GM18508 (cell line): ENCODE results near the gene RIPOR2.
A peak's percentile ranks its signal among the peaks of the same experiment; 100 is the strongest.
"Not testable (repeated sequence)": the region's sequence is repeated elsewhere in the genome, so short reads cannot be mapped to it uniquely, and the experiment has no call there.

Source experiments
- ATAC-seq: cut with Tn5 transposase; IDR thresholded peaks from one replicate; pipeline ENCODE4 v1.9.1; 2021; ENCODE audit warnings: moderate number of reproducible peaks; ENCODE audit not compliant: insufficient read depth, unreplicated experiment

RIPOR2 gene

GRCh38 chr6:24959319-24959718 lies 23.6 kb upstream of the RIPOR2 start:
- ATAC-seq: no peak

DNA sequence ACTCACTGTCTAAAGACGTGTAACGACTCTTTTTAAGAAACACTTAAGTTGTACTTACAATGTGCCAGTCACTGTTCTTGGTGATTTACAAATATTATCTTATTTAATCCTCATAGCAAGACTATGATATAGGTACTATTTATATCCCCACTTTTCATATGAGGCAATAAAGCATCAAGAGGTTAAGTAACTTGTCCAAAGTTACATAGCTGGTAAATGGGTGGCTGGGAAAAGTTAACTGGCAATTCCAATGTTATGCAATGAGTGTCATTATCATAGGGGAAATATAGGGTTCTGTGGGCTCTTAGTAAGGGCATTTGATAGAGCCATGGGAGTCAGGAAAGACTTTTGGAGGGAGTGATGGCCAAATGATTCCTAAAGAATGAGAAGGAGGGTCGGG lies 21.4 kb upstream of the RIPOR2 start:
- no peak for ATAC-seq

DNA sequence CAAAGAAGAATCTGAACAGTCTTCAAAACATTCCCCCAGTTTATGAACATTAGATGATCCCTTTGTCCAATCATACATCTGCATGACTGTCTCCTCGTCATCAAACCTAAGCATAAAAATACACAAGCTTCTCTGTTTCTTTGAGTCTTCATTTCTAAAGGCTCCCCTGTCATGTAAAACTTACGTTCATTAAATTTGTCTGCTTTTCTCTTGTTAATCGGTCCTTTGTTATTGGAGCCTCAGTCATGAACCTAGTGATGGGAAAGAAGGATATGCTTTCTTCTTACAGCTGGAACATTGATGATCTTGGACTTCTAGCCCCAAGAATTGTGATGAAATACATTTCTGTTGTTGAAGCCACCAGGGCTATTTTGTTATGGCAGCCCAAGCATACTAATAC lies 18.0 kb upstream of the RIPOR2 start:
- no peak for ATAC-seq

DNA sequence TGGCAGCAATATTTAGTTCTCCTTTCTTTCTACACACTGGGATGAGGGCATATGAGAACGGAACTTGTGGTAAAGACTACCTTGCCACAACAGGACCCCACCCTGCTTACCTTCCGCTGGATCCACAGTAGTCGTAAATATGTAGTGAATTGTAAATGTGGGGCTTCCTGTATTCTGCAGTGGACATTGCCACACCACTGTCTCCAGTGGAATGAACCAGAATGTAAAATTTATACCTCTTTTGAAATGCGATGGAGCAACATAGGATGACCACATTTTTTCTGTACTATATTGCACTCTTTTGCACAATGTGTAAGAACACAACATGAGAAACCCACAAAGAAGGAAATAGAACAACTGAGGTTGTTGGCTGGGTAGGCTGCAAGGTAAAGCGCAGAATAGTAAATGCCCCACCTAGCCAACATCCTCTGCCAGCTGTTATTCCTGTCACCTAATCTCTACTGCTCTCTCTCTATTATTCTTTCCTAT lies 16.1 kb upstream of the RIPOR2 start:
- ATAC-seq: no peak

DNA sequence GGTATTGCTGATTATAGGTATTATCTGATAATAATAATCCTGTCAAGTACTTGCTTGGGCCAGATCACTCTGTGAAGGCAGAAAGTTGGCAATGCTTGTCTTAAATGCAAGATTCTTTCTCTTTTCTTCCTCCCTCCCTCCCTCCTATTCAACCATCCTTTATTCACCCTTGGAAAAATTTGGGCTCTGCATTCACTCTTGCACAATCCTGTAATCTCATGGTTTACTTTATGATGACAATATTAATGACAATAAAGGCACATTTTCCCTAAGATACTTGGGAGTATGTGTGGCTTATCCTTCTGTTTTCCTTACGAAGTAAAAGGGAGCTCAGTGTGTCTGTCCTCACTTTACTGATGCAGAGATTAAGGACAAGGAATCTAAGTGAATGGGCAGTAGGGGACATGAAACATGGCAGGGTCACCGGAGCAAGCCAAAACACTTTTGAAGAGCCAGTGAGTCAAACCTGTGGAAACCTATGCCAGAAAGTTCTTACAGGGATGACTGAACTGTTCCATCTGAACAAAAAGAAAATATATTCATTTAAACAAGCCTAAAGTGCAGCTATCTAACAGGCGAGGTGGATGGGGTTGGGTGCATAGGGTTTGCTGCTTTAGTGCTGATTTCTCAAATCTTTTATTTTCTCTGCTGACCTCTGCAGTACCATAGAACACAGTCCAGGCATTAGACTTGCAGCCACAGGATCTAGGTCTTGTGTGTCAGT lies 14.6 kb upstream of the RIPOR2 start:
- ATAC-seq: no peak

- peak; percentile 85 for ATAC-seq
Measured at GRCh38 chr6:24949020-24949569, 13.3 kb upstream of the RIPOR2 start.

DNA sequence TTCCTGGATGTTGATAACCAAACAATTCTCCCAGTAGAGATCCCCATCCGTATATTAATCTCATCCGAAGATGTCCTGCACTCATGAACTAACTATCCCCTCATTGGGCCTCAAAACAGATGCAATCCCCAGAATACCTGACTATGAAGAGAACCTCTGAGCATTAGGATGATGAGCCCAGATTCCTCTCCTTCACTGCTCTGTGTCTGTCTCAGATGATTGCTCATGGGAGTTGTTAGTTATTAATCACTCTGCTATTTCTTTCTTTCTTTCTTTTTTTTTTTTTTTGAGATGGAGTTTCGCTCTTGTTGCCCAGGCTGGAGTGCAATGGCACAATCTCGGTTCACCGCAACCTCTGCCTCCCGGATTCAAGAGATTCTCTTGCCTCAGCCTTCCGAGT lies 12.5 kb upstream of the RIPOR2 start:
- ATAC-seq: not testable (repeated sequence)

DNA sequence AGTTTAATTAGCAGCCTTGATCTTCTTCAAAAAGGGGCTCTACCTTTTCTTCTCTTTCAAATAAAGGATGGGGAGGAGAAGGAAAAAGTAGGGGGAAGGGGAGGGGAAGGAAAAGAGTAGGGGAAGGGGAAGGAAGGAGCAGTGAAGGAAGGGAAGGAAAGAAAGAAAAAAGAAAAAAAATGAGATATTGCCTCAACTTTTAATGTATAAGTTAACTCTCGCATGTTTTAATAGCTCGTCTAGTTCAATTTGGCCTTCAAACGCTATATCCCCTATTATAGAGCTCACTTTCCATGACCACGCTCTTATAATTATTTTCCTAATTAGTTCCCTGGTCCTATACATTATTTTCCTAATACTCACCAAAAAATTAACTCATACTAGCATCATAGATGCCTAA lies 11.9 kb upstream of the RIPOR2 start:
- no peak for ATAC-seq

DNA sequence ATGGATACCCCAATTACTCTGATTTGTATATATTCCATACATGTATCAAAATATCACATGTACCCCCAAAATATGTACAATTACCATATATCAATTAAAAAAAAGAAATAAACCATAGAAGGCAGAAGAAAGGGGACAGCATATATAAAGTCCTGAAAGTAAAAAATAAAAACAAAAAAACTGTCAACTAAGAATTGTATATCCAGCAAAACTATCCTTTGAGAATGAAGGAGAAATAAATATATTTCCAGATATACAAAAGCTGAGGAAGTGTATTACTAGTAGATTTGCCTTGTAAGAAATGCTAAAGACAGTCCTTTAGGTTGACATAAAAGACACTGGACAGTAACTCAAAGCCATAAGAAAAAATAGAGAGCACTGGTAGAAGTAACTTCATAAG lies 9.3 kb upstream of the RIPOR2 start:
- ATAC-seq: no peak

- no peak for ATAC-seq
Measured at GRCh38 chr6:24943774-24944173, 8.0 kb upstream of the RIPOR2 start.

DNA sequence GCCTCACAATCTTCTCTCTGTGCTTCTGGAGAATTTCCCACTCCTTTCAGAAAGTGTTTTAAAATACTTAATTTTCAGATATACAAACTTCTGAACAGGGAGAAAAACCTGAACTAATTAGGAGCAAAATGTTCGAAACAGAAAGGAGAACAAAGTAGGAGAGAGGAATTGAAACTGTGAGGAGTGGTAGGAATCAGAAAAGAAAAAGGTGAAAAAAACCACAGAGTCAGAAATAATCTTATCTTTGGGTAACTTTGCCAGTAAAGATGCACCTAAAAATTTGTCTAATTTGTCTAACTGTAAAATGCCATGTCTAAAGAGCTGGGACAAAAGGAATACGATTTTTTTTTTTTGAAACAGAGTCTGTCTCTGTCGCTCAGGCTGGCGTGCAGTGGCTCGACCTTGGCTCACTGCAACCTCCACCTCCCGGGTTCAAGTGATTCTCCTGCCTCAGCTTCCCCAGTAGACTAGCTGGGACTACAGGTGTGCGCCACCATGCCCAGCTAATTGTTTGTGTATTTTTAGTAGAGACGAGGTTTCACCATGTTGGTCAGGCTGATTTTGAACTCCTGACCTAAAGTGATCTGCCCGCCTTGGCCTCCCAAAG lies 4.7 kb upstream of the RIPOR2 start:
- ATAC-seq: no peak

- ATAC-seq: peak; percentile 51
Measured at GRCh38 chr6:24936641-24937317, 1.0 kb upstream of the RIPOR2 start.

- no peak for ATAC-seq
Measured at GRCh38 chr6:24933868-24934401, 1.8 kb downstream of the RIPOR2 start.

DNA sequence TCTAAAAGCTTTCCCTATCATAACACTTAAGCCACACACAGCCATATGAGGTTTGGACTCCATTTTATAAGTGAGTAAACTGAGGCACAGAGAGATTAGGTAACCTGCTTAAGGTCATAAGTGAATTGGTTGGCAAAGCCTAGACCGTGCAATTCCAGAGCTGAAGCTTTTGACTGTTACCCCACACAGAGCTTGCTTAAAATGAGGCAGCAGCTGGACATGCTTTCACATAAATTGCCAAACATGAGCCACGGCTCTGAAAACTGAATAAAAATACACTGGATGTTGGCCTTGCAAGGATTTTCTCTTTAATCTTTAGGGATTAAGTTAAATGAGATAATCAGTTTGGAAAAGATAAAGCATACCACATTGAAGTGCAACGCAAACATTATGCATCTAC lies 2.5 kb downstream of the RIPOR2 start:
- no peak for ATAC-seq

- ATAC-seq: no peak
Measured at GRCh38 chr6:24932832-24933231, 2.9 kb downstream of the RIPOR2 start.

DNA sequence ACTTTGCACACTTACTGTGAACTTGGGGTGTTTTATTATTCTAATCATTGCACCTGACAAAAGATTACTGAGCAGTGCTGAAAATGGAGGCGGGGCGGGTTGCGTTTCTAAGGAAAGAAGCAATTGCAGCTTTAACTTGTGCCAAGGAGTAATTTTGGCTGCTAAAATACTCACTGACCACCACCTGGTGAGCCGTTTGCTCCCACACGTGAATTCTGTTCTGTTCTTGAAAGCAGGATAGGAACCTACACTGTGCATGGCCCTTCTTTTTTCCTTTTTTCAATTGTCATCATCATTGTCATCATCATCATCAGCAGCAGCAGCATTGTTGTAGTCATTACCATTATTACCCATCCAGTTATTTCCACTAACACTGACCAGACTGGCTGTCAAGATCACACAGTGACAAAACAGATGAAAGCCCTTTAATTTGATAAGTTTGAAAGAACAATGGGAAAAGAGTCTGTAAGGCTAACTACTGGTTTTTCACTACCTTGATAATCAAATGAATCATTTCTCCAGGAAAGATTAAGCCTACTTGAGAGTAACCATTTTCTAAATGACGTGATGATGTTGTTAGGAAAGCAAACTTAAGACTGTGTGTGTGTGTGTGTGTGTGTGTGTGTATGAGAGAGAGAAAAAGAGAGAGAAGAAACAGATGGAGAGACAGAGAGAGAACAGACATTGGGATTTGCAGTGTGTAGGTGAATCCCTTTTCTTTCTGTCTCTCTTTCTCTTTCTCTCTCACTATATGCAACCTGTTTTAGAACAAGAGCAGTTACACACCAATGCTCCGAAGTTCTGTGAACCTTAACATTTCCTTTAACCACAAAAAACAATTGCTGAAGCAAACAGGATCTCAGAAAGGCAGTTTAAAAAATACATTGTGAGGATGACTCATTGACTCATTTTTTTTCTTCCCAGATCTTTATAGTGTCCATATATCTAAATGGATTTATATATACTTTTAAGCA lies 3.8 kb downstream of the RIPOR2 start:
- ATAC-seq: no peak

DNA sequence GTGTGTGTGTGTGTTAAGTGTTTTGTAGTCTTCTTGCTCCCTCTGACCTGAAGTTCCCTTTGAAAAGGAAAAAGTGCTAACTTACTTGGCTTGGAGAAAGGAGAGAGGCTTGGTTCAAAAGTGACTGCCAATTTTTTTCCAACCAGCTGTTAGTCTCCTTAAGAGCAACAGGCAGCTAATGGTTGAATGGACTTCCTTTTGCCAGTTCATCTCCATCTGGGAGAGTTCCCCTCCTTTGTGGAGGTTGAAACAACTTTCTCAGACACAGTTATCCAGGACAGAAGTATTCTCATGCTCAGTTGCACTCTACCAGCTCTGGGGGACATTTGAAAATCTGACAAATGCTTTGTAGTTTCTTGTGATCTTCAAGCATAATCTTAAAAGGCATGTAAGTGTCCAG lies 4.5 kb downstream of the RIPOR2 start:
- ATAC-seq: no peak

- no peak for ATAC-seq
Measured at GRCh38 chr6:24930431-24930871, 5.3 kb downstream of the RIPOR2 start.

DNA sequence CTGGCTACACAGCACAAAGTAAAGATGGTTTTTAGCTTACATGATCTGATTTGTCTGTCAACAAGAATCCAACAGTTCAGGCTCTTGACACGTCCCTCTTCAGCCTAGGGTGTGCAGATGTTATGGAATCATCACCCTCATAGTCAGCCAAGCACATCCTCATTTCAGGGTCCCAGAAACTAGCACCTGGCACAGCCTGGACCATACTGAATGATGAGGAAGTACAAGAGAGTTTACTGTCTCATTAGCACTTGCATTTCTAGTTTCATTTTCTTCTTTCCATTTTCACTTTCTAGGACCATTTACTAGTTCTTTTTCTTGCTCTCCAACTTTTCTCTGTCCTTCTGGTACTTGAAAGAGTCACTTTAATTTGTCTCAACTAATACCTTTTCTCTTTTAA lies 6.5 kb downstream of the RIPOR2 start:
- ATAC-seq: peak; percentile 38
